HCT116 (cell line): ENCODE results near the gene NOXA1.

Experiments used
- CEBPB ChIP-seq: IDR thresholded peaks from 2 replicates; pipeline ENCODE4 v1.6.1; 2012; ENCODE audit warnings: low read depth
- EGR1 ChIP-seq: IDR thresholded peaks from 2 replicates; pipeline ENCODE4 v1.6.1; 2012; ENCODE audit warnings: low read depth
- EZH2 ChIP-seq: fragments of 200-600 bp; sonication (generic); IDR thresholded peaks from 2 replicates; pipeline ENCODE4 v1.6.1; 2017; ENCODE audit warnings: antibody characterized with exemption, mixed run types
- EZH2phosphoT487 ChIP-seq: fragments of 200-600 bp; IDR thresholded peaks from 2 replicates; pipeline ENCODE4 v1.6.1; 2018; ENCODE audit warnings: antibody characterized with exemption, borderline replicate concordance
- JUND ChIP-seq: IDR thresholded peaks from 2 replicates; pipeline ENCODE4 v1.6.1; 2012
- POLR2A ChIP-seq: IDR thresholded peaks from 2 replicates; pipeline ENCODE4 v1.7.0; 2011; ENCODE audit warnings: borderline replicate concordance; ENCODE audit not compliant: insufficient read depth, insufficient read length; ENCODE audit errors: extremely low read depth
- SP1 ChIP-seq: IDR thresholded peaks from 2 replicates; pipeline ENCODE4 v1.6.1; 2012; ENCODE audit warnings: low read depth
- SRF ChIP-seq: IDR thresholded peaks from 2 replicates; pipeline ENCODE4 v1.6.1; 2012; ENCODE audit warnings: low read depth
- TF ChIP-seq, protein P1 (sequence below), 3 experiments: fragments of 200-600 bp in 1 of 3; sonication (generic) in 1 of 3; IDR thresholded peaks in 2 of 3; conservative IDR thresholded peaks in 1 of 3; 2 replicates each; pipeline ENCODE4 v1.5.1; 2012 to 2017; ENCODE audit warnings: low read depth in 2 of 3, low read length in 2 of 3, antibody characterized with exemption in 1 of 3, borderline replicate concordance in 1 of 3, control low read depth in 1 of 3, mild to moderate bottlenecking in 1 of 3, mixed read lengths in 1 of 3, mixed run types in 1 of 3, moderate library complexity in 1 of 3; ENCODE audit not compliant: insufficient read depth in 1 of 3
- TF ChIP-seq, protein P2 (sequence below): IDR thresholded peaks from 2 replicates; pipeline ENCODE4 v1.6.1; 2012
- TF ChIP-seq, protein P3 (sequence below): IDR thresholded peaks from 2 replicates; pipeline ENCODE4 v1.6.1; 2012; ENCODE audit warnings: low read depth
- TF ChIP-seq, protein P4 (sequence below): IDR thresholded peaks from 2 replicates; pipeline ENCODE4 v1.6.1; 2011; ENCODE audit warnings: mild to moderate bottlenecking, low read length, moderate library complexity; ENCODE audit not compliant: insufficient replicate concordance; ENCODE audit errors: extremely low read depth
- TF ChIP-seq, protein P5 (sequence below): IDR thresholded peaks from 2 replicates; pipeline ENCODE4 v1.6.1; 2012

DNA sequence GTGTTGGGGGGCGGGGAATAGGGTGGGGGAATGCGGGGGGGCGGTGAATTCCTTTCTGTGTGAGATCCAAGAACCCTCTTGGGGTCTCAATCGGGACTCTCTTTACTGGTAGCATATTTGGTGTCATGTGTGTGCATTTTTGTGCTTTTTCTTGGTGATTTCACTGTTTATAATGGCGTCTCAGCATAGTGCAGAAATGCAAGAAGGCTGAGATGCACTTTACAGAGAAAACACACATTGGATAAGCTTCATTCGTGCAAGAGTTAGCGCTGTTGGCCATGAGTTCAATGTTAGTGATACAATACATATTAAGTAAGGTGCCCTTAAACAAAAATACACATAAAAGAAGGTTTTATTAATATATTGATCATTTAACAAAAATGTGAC is 18.7 kb downstream of the NOXA1 start:
- TF ChIP-seq, protein P1, sequence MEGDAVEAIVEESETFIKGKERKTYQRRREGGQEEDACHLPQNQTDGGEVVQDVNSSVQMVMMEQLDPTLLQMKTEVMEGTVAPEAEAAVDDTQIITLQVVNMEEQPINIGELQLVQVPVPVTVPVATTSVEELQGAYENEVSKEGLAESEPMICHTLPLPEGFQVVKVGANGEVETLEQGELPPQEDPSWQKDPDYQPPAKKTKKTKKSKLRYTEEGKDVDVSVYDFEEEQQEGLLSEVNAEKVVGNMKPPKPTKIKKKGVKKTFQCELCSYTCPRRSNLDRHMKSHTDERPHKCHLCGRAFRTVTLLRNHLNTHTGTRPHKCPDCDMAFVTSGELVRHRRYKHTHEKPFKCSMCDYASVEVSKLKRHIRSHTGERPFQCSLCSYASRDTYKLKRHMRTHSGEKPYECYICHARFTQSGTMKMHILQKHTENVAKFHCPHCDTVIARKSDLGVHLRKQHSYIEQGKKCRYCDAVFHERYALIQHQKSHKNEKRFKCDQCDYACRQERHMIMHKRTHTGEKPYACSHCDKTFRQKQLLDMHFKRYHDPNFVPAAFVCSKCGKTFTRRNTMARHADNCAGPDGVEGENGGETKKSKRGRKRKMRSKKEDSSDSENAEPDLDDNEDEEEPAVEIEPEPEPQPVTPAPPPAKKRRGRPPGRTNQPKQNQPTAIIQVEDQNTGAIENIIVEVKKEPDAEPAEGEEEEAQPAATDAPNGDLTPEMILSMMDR (IDR thresholded peaks at IDR 0.05 in 2 of 3, conservative IDR thresholded peaks at IDR 0.05 in 1 of 3; ENCODE audit: borderline replicate concordance in 1 of 3, insufficient read depth in 1 of 3, low read depth in 2 of 3, low read length in 2 of 3): no peak
- TF ChIP-seq EGR1 (no peak), SRF (no peak), EZH2 (no peak), POLR2A (no peak), SP1 (0 out of 2 replicates have a peak, but pooled peaks have one; percentile 8), JUND (no peak), CEBPB (no peak), EZH2phosphoT487 (no peak)
- TF ChIP-seq, protein P2, sequence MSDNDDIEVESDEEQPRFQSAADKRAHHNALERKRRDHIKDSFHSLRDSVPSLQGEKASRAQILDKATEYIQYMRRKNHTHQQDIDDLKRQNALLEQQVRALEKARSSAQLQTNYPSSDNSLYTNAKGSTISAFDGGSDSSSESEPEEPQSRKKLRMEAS: no peak
- TF ChIP-seq, protein P3, sequence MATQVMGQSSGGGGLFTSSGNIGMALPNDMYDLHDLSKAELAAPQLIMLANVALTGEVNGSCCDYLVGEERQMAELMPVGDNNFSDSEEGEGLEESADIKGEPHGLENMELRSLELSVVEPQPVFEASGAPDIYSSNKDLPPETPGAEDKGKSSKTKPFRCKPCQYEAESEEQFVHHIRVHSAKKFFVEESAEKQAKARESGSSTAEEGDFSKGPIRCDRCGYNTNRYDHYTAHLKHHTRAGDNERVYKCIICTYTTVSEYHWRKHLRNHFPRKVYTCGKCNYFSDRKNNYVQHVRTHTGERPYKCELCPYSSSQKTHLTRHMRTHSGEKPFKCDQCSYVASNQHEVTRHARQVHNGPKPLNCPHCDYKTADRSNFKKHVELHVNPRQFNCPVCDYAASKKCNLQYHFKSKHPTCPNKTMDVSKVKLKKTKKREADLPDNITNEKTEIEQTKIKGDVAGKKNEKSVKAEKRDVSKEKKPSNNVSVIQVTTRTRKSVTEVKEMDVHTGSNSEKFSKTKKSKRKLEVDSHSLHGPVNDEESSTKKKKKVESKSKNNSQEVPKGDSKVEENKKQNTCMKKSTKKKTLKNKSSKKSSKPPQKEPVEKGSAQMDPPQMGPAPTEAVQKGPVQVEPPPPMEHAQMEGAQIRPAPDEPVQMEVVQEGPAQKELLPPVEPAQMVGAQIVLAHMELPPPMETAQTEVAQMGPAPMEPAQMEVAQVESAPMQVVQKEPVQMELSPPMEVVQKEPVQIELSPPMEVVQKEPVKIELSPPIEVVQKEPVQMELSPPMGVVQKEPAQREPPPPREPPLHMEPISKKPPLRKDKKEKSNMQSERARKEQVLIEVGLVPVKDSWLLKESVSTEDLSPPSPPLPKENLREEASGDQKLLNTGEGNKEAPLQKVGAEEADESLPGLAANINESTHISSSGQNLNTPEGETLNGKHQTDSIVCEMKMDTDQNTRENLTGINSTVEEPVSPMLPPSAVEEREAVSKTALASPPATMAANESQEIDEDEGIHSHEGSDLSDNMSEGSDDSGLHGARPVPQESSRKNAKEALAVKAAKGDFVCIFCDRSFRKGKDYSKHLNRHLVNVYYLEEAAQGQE: no peak
- TF ChIP-seq, protein P4, sequence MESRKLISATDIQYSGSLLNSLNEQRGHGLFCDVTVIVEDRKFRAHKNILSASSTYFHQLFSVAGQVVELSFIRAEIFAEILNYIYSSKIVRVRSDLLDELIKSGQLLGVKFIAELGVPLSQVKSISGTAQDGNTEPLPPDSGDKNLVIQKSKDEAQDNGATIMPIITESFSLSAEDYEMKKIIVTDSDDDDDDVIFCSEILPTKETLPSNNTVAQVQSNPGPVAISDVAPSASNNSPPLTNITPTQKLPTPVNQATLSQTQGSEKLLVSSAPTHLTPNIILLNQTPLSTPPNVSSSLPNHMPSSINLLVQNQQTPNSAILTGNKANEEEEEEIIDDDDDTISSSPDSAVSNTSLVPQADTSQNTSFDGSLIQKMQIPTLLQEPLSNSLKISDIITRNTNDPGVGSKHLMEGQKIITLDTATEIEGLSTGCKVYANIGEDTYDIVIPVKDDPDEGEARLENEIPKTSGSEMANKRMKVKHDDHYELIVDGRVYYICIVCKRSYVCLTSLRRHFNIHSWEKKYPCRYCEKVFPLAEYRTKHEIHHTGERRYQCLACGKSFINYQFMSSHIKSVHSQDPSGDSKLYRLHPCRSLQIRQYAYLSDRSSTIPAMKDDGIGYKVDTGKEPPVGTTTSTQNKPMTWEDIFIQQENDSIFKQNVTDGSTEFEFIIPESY: no peak
- TF ChIP-seq, protein P5, sequence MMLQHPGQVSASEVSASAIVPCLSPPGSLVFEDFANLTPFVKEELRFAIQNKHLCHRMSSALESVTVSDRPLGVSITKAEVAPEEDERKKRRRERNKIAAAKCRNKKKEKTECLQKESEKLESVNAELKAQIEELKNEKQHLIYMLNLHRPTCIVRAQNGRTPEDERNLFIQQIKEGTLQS: no peak
